ENCODE results near the gene ZBTB32. TPM values are rescaled to one million over a fixed set of nuclear protein-coding genes. Genes with fewer than 3 reads are reported as not detected.

The ZBTB32 gene
- polyA plus RNA-seq, 5 donors: 0.29 to 0.85 (median 0.57) TPM

DNA sequence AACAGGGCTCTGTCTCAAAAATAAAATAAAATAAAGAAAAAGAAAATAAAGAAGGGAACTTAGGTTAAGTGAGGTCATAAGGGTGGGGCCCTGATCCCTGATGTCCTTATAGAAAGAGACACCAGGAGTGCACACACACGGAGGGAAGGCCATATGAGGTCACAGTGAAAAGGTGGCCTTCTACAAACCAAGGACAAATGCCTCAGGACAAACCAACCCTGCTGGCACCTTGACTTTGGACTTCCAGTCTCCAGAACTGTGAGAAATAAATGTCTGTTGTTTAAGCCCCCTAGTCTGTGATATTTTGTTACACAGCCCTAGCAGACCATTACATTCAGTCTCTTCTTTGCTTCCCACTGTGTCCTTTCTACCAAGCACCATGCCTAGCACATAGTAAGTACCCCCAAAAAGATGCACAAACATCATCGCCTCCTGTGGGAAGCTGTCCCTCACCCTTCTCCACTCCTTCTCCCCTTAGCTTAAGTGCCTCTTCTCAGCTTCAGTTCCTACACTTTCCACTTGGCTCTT lies 8.4 kb upstream of the ZBTB32 start:
- no peak for DNase-seq

DNA sequence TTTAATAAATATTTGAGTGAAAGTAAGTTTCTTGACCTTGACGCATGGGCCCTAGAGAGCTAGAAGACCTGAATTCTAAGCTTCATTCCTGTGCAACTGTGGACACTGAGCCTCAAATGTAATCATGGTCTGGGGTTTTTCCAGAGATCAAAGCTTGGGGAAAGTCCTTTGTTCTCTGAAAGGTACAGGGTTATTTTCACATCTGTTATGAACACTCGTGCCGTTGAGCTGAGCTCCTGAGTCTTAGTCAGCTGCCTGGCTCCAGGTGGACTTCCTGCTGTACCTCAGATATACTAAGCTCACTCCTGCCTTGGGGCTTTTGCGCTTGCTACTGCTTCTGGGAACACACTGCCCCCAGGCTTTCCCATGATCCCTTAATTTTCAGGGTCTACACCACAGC lies 7.5 kb upstream of the ZBTB32 start:
- DNase-seq: no peak

DNA sequence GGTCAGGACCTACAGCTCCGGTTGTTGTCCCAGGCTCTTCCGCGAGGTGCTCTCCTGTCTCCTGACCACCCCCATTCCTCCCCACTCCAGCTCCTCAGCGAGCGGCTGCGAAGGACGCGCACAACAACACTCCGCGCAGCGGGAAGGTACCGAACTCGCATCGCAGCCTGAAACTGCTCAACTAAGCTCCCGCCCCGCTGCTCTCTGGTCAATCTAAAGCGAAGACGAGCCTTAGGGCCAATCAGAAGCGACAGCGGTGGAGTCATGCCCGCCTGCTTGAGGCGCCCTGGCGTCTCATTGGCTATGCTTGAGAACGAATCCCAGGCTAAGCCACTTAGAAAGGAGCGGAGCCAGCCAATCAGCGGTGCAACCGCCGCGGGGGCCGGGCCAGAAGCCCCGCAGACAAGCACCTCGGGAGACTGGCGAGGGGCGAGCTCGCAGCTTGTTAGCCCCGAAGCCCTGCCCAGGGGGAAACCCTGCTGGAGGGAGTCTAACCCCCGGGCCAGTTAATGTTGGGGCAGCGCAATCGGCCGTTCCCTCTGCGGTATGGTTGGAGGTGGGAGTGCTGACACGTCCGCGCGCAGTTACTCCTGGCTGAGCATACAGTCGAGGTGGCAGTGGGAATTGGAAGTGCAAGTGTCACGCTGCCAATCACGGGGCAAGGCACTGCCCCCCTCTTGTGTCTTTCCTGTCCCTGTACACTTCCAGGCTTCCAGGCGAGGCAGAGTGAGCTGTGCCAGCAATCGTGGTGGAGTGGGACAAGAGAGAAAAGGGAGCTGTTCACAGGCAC lies 1.9 kb upstream of the ZBTB32 start:
- DNase-seq: peak; percentile 92 to 93

DNA sequence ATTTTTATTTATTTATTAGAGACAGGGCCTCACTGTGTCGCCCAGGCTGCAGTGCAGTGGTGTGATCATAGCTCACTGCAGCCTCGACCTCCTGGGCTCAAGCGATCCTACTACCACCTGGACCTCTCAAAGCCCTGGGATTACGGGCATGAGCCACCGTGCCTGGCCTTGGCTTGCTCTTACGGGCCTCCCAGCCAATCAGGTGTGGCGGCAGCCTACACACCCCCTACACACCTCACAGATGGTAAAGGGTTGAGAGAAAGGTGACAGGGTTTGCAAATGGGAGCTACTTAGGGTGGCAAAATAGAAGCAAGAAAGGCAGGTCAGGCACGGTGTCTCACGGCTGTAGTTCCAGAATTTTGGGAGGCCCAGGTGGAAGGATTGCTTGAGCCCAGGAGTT lies 1.0 kb upstream of the ZBTB32 start:
- DNase-seq: no peak

DNA sequence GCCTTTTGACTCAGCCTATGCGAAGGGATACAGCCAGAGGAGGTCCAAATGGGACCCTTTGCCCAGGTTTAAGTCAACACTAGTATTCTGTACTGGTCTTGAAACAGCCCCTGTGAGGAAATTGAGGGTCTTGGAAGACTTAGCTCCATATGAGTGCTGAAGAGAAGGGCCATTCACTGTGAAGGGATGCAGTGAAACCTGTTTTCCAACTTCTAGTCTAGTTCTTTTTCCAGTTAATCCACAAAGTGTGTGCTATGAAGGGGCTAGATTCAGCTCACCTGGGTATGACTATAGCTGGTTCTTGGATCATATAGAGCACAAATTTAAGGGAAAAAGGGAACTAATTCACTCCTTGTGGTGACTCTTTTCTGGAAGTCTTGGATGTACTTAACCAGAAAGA lies 4.0 kb downstream of the ZBTB32 start:
- DNase-seq: no peak

DNA sequence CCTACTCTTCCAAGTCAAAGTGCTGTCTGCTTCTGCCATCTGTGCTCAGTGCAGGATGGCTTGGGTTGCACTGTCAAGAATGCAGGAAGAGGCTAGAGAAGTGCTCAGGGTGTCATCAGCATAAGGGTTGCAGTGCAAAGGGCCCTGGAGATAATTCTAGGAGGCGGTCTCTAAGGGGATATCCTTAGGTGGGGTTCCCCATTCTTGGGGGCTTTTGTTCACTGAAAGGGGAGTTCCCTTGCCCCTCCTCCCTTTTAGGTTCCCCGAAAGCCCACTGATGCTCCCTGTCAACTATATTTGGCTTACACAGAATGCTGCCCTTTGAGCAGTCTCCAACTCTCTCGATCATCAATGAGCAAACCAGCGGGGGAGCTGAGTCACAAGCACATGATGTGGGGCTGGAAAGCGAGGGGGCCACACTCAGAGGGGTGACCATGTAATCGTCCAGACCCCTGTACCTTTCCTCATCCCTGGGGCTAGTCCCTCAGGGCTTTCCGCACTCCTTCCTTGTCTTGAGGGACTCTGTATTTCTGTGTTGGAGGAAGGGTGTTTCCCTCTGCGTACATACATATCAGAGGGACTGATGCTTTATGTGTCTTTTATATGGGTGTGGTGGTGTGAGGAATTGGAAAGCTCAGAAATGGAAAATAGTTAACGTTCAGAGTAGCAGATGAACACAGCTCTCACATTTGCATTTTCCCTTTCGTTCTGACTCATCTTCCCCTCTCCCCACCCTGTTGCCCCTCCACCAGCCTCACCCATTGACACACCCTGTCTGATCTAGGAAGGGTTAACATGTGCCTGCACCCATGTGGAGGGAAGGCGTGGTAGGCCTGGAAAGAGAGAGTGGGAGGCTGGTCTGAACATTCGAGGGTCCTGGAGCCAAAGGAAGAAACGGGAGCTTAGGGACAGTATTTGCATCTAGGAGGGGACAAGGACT lies 6.7 kb downstream of the ZBTB32 start:
- no peak for DNase-seq

DNA sequence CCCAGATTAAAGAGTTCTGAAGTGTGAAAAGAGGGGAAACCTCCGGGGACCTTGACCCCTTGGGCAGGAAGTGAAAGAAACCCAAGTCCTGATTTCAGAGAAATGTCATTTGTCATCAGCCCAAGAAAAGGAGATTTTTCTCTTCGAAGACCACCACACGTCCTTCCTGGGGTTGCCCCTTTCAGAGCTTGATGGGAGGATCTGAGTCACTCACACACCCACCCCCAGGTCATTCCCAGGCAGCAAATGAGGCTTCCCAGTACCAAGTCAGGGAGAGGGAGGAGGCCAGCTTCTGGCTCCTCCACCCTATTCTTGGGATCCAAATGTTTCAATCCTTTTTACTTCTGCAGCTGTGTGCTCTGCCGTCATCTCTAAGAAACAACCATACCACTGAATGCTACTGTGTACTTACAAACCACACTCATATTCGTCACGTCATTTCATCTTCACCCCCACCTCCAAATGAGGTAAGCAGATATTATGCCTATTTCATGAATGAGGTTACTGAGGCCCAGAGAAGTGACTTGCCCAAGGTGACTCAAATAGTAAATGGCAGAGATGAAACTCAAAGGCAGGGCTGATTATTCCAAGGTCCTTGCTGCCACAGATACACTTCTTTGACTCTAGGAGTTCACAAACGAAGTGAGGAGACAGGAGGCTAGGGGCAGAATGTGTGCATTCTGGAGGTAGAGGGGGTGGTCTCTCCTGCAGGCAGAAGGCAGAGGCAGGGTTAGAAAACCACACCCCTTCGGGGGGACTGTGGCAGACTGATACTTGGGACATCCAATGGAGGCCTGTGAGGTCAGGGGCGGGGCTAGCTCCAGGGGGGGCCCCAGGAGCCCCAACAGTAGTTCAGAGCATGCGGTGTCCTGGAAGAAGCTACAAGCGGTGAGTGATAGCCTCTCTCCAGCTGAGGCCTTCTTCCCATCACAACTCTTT lies 8.5 kb downstream of the ZBTB32 start:
- DNase-seq: no peak

DNA sequence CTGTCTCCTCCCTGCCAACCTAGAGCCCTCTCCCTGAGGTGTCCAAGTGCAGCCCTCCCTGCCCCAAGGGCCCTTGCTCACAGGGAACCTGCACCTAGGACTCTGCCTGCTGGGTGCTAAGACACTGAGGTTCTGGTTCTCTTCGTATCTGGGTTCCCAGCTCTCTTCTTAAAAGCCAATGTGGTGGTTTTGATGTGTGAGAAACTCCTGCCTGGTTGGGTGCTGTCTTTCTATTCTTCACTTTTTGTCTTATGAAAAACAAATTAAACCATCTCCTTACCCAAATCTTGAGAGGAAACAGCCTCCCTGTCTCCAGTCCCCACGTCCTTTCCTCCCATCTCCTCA lies 9.1 kb downstream of the ZBTB32 start:
- no peak for DNase-seq

DNA sequence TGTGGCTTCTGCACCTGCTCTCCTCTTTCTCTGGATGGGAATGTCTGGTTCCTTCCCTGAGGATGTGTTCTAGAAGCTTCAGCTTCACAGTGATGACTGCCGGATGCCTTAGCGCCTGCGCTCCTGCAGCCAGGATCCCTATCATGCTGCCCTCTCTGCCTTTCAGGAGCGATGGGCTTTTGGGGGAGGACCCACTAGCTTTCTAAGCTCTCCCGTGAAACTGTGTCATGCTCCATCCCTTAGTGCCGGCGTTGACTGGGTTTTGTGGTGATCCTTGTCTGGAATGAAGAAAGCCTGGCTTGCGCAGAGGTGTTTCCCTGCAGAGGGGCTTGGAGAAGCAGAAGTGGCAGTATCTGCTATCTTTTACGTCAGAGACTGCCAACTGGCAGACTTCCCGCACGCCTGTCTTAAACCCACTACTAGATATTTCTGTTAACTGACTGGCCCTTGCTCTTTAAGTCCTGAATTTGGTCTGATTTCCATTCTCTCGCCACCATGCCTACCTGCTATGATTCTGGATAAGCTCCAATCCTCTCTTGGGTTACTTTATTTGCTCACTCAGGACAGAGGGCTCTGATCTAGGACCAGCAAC lies 9.6 kb downstream of the ZBTB32 start:
- no peak for DNase-seq

DNA sequence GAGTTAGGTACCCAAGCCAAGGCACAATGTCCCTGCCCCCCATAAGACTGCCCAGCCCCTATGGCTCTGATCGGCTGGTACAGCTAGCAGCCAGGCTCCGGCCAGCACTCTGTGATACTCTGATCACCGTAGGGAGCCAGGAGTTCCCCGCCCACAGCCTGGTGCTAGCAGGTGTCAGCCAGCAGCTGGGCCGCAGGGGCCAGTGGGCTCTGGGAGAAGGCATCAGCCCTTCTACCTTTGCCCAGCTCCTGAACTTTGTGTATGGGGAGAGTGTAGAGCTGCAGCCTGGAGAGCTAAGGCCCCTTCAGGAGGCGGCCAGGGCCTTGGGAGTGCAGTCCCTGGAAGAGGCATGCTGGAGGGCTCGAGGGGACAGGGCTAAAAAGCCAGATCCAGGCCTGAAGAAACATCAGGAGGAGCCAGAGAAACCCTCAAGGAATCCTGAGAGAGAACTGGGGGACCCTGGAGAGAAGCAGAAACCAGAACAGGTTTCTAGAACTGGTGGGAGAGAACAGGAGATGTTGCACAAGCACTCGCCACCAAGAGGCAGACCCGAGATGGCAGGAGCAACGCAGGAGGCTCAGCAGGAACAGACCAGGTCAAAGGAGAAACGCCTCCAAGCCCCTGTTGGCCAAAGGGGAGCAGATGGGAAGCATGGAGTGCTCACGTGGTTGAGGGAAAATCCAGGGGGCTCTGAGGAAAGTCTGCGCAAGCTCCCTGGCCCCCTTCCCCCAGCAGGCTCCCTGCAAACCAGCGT lies 10.4 kb downstream of the ZBTB32 start:
- DNase-seq: no peak

DNA sequence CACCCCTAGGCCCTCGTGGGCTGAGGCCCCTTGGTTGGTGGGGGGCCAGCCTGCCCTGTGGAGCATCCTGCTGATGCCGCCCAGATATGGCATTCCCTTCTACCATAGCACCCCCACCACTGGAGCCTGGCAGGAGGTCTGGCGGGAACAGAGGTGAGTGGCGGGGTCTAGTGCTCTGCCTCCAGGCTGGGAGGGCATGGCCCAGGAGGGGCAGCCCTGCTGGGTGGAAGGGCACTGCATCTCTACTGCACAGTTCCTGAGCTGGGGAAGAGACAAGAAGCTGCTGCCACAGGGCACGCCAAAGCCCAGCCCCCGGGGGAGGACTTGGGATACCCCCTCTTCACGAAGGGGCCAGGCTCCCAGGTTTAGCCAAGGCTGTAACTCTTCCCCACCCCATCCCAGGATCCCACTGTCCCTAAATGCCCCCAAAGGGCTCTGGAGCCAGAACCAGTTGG lies 11.0 kb downstream of the ZBTB32 start:
- DNase-seq: no peak

DNA sequence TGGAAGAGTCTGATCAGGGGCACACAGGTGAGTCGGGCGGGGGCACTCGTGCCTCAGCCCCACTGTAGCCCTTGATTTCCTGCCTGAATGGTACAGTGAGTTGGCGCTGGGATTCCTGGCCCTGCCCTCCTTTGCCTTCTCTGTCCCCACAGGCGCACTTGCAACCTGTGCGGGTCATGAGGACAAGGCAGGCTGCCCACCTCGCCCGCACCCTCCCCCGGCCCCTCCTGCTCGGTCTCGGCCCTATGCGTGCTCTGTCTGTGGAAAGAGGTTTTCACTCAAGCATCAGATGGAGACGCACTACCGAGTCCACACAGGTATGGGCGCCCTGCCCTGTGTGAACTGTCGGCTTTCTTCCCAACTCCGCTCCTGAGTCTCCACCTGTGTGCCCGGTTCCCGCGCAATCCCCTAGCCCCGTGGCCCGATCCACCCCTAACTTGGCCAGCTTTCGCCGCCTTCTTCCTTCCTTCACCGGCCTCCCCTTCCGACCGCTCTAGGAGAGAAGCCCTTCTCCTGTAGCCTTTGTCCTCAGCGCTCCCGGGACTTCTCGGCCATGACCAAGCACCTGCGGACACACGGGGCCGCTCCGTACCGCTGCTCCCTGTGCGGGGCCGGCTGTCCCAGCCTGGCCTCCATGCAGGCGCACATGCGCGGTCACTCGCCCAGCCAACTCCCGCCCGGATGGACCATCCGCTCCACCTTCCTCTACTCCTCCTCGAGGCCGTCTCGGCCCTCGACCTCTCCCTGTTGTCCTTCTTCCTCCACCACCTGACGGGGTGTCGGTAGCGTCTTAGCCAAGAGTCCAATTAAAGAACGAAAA lies 11.8 kb downstream of the ZBTB32 start:
- DNase-seq: no peak

DNA sequence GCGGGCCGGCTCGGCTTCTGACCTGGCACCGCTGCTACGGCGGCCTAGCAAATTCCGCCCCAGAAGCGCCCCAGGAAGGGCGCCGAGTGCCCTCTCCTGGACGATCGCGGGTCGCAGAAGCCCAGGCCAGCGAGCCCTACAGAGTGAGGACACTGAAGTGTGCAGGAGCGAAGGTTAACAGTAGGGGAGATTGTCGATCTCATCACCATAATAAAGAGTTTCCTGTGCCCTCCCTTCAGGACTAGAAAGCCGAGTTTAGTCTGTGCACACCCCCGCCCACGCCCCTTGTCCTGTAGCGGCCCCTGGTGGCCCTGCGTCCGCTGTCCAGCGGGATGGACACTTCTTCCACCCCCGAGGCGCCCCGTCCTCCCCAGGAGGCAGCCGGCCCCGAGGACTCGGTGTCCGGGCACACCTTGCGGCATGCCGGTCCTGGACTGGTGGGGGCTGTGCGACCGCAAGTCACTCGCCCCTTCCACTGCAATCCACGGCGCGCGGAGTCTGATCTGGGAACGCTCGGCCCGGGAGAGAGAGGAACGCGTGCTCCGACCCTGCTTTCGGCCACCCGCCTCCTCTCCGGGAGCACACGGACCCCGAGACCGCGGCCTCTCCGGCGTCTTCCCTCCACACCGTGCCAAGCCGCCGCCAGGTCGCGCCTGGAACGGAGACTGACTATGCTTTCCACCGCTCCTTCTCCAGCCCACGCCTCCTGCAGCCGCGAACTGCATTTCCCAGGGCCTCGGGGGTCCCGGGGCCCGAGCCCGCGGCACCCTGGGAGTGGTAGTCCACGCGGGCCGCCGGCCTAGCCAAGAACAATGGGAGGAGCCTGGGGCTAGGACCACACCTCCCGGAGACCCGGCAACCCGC lies 12.7 kb downstream of the ZBTB32 start:
- DNase-seq: peak; percentile 80 to 81

DNA sequence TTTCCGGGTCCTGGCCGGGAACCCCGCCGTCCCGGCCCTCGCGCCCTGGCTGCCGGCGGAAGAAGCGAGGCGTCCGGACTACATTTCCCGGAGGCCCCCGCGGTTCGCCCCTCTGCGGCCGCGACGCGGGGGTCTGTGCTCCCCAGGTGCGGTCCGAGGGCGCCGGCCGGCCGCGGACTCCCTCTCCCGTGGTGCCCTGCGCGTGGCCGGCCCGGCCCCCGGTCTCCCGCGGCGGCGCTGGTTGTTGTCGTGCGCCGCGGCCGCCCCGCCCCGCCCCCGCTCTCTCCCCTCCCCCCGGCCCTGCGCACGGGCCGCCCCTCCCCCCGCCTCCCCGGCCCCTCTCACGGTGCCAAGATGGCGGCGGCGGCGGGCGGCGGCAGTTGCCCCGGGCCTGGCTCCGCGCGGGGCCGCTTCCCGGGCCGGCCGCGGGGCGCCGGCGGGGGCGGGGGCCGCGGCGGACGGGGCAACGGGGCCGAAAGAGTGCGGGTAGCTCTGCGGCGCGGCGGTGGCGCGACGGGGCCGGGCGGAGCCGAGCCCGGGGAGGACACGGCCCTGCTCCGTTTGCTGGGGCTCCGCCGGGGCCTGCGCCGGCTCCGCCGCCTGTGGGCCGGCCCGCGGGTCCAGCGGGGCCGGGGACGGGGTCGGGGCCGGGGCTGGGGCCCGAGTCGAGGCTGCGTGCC lies 13.4 kb downstream of the ZBTB32 start, which contains the start of gene KMT2B:
Gene KMT2B, plus strand, starts transcription at position 339 of the 680 bp plus-strand sequence. Its CDS starts 16 bp downstream, at position 355.
- DNase-seq: peak; percentile 94 to 95

DNA sequence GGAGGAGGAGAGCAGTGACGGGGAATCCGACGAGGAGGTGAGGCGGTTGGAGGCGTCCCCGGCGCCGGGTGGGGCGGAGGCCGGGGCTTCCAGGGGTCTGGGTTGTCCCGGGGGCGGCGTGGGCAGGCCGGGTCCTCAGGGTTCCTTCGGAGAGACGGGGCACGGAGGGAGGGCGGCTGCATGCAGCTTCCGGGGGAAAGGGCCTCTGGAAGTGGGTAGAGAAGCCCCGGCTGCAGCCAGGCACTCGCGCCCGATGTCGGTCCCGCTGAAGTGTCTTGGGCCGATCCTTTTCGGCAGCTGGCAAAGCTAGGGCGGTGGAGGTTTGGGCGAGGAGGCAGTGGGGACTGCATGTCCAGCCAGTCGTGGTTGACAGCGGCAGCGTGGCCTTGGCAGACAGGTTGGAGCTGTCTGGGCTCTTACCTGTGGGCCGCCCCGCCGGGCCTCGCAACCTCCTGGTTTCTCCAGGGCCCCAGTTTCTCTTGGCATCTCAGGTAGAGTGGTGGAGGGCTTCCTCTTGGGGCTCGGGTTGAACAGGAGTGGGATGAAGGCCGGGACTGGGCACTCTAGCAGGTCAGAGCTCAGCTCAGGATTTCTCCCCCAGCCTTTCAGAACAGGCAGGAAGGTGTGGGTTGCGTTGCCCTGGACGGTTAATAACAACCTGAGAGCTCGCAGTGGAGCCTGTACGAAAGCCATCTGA lies 14.1 kb downstream of the ZBTB32 start:
- no peak for DNase-seq

DNA sequence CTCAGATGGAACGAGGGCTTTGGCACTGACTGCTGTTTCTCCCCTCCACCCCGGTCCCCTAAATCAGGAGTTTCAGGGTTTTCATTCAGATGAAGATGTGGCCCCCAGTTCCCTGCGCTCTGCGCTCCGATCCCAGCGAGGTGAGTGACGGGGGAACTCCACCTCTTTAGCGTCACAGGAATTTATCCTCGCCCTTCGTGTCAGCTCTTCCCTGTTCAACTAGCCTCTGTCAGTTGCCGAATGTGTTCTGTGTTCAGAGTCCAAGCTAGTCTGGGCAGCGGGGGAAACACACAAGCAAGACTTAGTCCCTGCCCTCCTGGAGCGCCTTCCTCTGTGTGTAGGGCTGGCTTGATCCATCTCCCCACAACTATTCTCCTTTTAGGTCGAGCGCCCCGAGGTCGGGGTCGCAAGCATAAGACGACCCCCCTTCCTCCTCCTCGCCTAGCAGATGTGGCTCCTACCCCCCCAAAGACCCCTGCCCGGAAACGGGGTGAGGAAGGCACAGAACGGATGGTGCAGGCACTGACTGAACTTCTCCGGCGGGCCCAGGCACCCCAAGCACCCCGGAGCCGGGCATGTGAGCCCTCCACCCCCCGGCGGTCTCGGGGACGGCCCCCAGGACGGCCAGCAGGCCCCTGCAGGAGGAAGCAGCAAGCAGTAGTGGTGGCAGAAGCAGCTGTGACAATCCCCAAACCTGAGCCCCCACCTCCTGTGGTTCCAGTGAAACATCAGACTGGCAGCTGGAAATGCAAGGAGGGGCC lies 15.2 kb downstream of the ZBTB32 start:
- no peak for DNase-seq

All from right lung (tissue), 5 donors.